ENCODE data around the gene GPER1. TPM values are rescaled to one million over a fixed set of nuclear protein-coding genes. Genes with fewer than 3 reads are reported as not detected.

The GPER1 gene
- total RNA-seq, 1 experiment from 2014 or later = not detected

DNA sequence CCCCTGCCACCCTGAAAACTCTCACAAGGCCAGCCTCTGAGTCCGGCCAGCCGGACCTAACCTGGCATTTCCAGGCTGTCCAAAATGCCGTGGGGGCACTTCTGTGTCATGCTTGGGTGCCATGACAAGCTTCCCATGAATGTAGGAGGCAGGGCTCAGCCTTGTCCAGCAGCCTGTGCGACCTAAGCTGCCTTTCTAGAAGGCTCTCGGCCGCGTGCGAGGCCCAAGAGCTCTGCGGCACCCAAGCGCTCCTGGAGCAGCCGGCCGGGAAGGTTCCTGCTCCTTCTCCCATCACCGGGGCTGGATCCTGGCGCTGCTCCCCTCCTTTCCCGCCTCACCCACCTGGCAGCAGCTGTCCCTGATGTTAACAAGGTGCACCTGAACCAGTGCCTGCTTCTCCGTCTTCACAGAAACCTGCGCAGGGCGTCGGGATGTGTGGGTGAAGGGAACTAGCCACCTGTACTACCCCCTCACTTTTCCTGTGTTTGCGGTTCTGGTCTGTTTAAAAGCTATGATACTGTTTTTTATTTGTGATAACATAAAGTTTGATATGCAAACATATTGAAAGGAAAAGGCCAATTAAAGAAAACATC is 6.1 kb downstream of the GPER1 start:
- peaks cover 4% of the 10 kb centered on the region for H3K79me1 ChIP-seq (ENCODE audit: insufficient read depth, low read depth, low read length, poor library complexity, severe bottlenecking)
- no peak for DNase-seq
- H3K18ac ChIP-seq (ENCODE audit: insufficient read length, low read depth, low read length) = no peak overlapping the region
- H3K23ac ChIP-seq (ENCODE audit: insufficient read length, low read depth, low read length) = no peak overlapping the region
- no peaks in the 10 kb centered on the region for H3K9me3 Mint-ChIP-seq
- H2BK12ac ChIP-seq (ENCODE audit: insufficient read length, low read depth, low read length) = no peak overlapping the region
- no peak overlapping the region for H3K4me2 ChIP-seq (ENCODE audit: insufficient read depth, insufficient read length, low read length)
- H4K8ac ChIP-seq (replicated peaks; ENCODE audit: insufficient read length, low read depth, low read length) = no peak overlapping the region
- no peak overlapping the region for H2BK15ac ChIP-seq (ENCODE audit: low read depth, low read length)
- H3K36me3 Mint-ChIP-seq (ENCODE audit: insufficient read depth in 1 of 3, low read depth in 3 of 3) = peaks cover 5 to 25% (median 19%) of the 10 kb centered on the region in 3 experiments; a peak in 6 of 7 replicates
- no CpG with 5 or more reads among the region's 20 CpGs for WGBS (ENCODE audit: extremely low coverage, insufficient read length, low lambda C conversion rate)
- peaks cover 9% of the 10 kb centered on the region for H4K20me1 ChIP-seq (ENCODE audit: control insufficient read depth, insufficient read depth, insufficient read length)
- H3K14ac ChIP-seq (ENCODE audit: insufficient read depth, low read length) = no peak overlapping the region
- no peak overlapping the region for H2BK5ac ChIP-seq (ENCODE audit: insufficient read length, low read length)
- H3T11ph ChIP-seq (ENCODE audit: low read length) = no peak overlapping the region
- H3K79me2 ChIP-seq (ENCODE audit: insufficient read depth, low read length) = peaks cover 3% of the 10 kb centered on the region; the same call in 1 of the 2 replicates
- no peak overlapping the region for H3K9ac ChIP-seq (ENCODE audit: extremely low read depth, insufficient read length, low read length)
- no peaks in the 10 kb centered on the region for H3K4me1 ChIP-seq (ENCODE audit: insufficient read depth, low read length)
- peaks cover under 1% of the 10 kb centered on the region in 2 experiments; a peak in 2 of 4 replicates for H3K4me1 Mint-ChIP-seq
- peak overlapping the region in 2 of 3 experiments; percentile 69 to 85; a peak in 3 of 7 replicates for H3K27ac Mint-ChIP-seq
- no peaks in the 10 kb centered on the region for H3K9me3 ChIP-seq (ENCODE audit: control insufficient read depth, low read depth, low read length)
- no peak overlapping the region for H3K56ac ChIP-seq (ENCODE audit: insufficient read length, low read depth, low read length)
- no peak overlapping the region for H3K27ac ChIP-seq (ENCODE audit: insufficient read length, low read depth, low read length)
- no peak for TF ChIP-seq CTCF (conservative IDR thresholded peaks at IDR 0.05)
- H4K5ac ChIP-seq (ENCODE audit: insufficient read length, low read depth, low read length) = no peak overlapping the region
- no peaks in the 10 kb centered on the region for H3K27me3 ChIP-seq (ENCODE audit: insufficient read depth, low read length)
- no peaks in the 10 kb centered on the region; the same call in 1 of the 2 replicates for H3K27me3 Mint-ChIP-seq (ENCODE audit: low read depth)
- H2AFZ ChIP-seq (ENCODE audit: low read length) = no peak overlapping the region
- no peak overlapping the region for H3K4me3 Mint-ChIP-seq
- H2BK120ac ChIP-seq (ENCODE audit: low read depth, low read length, poor library complexity, severe bottlenecking) = no peak overlapping the region
- H3K4ac ChIP-seq (ENCODE audit: low read depth, low read length) = no peak overlapping the region
- H2BK20ac ChIP-seq (ENCODE audit: low read depth, low read length, poor library complexity, severe bottlenecking) = no peak overlapping the region
- no peaks in the 10 kb centered on the region for H3K23me2 ChIP-seq (ENCODE audit: insufficient read length, low read depth, low read length, poor library complexity, severe bottlenecking)
- no peak overlapping the region for H2AK5ac ChIP-seq (ENCODE audit: insufficient read length, low read length)
- no peak overlapping the region for H4K91ac ChIP-seq (ENCODE audit: insufficient read length, low read depth, low read length)

Data from H9 (cell line).